ENCODE measurements around the gene UBASH3A.
A peak's percentile ranks its signal among the peaks of the same experiment; 100 is the strongest.
"Not testable (repeated sequence)": the region's sequence is repeated elsewhere in the genome, so short reads cannot be mapped to it uniquely, and the experiment has no call there.

Gene UBASH3A

DNA sequence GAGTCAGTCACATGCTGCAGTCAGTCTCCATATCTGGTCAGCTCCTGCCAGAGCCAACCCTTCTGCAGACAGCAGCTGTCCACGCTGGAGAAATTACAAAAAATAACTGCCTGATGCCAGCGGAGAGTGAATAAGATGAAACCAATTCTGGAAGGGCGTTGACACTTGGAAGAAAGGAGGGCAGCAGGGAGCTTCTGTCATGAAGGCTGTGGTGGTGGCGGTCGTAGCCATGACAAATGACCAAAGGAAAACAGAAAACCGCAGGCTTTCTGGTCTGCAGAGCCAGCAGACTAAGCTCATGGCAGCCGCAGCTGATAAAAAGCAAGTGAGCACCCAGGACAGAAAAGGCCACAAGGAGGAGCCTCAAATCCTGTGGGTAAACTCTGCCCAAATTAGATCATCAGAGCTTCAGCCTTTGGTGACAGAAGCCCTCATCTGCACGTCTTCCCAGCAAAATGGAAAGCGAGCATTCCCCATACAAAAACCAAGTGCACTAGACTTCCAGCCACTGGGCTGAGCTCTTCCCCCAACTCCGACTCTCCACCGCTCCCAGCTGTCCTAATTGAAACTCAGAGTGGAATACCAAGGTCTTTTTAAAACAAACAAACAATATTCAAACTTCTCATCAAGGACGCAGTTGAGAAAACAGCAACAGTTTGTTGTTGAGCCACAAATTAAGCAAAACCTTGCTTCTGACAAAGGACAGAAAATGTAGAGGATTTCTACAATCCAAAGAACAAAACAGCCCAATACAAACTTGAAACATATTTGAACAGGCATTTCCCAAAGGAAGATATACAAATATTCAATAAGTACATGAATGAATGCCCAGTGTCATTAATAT, 63.7 kb downstream of the UBASH3A start:
- H3K4me2 ChIP-seq (ENCODE audit: low read length) = no peak overlapping the region

DNA sequence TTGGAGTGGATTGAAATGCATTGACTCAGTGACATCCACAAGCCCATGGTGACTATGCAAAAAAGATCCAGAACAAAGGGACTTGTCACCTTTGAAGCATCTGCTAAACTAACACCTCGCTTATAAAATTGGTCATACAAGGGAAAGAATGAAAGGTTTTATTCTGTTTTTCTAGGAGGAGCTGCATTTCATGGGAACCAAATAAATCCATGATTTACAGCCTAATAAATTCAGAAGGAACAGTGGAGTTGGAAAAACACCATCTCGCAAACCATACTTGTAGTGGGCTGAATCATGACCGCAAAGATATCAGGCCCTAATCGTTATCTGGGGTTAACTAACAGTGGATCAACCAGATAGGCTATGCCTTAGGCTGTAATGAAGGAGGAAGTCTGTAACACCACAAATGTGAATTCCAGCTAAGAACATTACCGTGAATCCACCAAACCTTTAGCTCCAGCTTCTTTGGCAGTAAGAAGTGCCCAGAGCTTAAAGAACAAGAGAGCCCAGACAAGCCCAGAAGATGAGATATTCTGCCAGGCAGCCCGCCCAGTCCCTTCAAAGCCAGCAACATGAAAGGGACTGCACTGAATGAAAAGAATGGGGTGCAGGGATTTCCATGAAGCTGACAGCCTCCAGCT, 64.9 kb downstream of the UBASH3A start:
- H3K79me2 ChIP-seq (ENCODE audit: insufficient read depth, low read length) = no peaks in the 10 kb centered on the region
- no peaks in the 10 kb centered on the region for H3F3A ChIP-seq (ENCODE audit: insufficient read depth, low read length)
- no peaks in the 10 kb centered on the region for H3K9me2 ChIP-seq (ENCODE audit: low read depth, low read length)
- H4K20me1 ChIP-seq (ENCODE audit: insufficient read depth, low read length) = no peaks in the 10 kb centered on the region
- peaks cover 47% of the 10 kb centered on the region for H3K4me1 ChIP-seq (ENCODE audit: insufficient read depth, low read length, severe bottlenecking)
- H3K27ac ChIP-seq (ENCODE audit: low read depth, low read length, poor library complexity, severe bottlenecking) = no peak overlapping the region
- no peak overlapping the region for H3K4me3 ChIP-seq (ENCODE audit: low read depth, low read length, poor library complexity, severe bottlenecking)
- H3K4me2 ChIP-seq (ENCODE audit: low read length) = no peak overlapping the region
- TF ChIP-seq, protein P1, sequence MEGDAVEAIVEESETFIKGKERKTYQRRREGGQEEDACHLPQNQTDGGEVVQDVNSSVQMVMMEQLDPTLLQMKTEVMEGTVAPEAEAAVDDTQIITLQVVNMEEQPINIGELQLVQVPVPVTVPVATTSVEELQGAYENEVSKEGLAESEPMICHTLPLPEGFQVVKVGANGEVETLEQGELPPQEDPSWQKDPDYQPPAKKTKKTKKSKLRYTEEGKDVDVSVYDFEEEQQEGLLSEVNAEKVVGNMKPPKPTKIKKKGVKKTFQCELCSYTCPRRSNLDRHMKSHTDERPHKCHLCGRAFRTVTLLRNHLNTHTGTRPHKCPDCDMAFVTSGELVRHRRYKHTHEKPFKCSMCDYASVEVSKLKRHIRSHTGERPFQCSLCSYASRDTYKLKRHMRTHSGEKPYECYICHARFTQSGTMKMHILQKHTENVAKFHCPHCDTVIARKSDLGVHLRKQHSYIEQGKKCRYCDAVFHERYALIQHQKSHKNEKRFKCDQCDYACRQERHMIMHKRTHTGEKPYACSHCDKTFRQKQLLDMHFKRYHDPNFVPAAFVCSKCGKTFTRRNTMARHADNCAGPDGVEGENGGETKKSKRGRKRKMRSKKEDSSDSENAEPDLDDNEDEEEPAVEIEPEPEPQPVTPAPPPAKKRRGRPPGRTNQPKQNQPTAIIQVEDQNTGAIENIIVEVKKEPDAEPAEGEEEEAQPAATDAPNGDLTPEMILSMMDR (IDR thresholded peaks at IDR 0.05; ENCODE audit: low read length) = no peak
- no peak for TF ChIP-seq EZH2 (IDR thresholded peaks at IDR 0.05; ENCODE audit: borderline replicate concordance, low read length)
- no peaks in the 10 kb centered on the region for H3K27me3 ChIP-seq (ENCODE audit: insufficient read depth, low read length)
- no peaks in the 10 kb centered on the region for H3K36me3 ChIP-seq (ENCODE audit: insufficient read depth, low read length)
- no peaks in the 10 kb centered on the region for H3K9me3 ChIP-seq (ENCODE audit: low read length)
- no peak overlapping the region for H2AFZ ChIP-seq (ENCODE audit: low read length)
- no peak overlapping the region for H3K9ac ChIP-seq (ENCODE audit: low read length)

More for the DNA sequence above, 63.7 kb downstream of the UBASH3A start:
- no peaks in the 10 kb centered on the region for H3K27me3 ChIP-seq (ENCODE audit: insufficient read depth, low read length)
- H4K20me1 ChIP-seq (ENCODE audit: insufficient read depth, low read length) = no peaks in the 10 kb centered on the region
- H3K9me2 ChIP-seq (ENCODE audit: low read depth, low read length) = no peaks in the 10 kb centered on the region
- no peaks in the 10 kb centered on the region for H3K9me3 ChIP-seq (ENCODE audit: low read length)
- no peak overlapping the region for H3K4me3 ChIP-seq (ENCODE audit: low read depth, low read length, poor library complexity, severe bottlenecking)
- H3K36me3 ChIP-seq (ENCODE audit: insufficient read depth, low read length) = no peaks in the 10 kb centered on the region
- H2AFZ ChIP-seq (ENCODE audit: low read length) = no peak overlapping the region
- H3K9ac ChIP-seq (ENCODE audit: low read length) = no peak overlapping the region
- no peaks in the 10 kb centered on the region for H3F3A ChIP-seq (ENCODE audit: insufficient read depth, low read length)
- no peaks in the 10 kb centered on the region for H3K79me2 ChIP-seq (ENCODE audit: insufficient read depth, low read length)
- H3K27ac ChIP-seq (ENCODE audit: low read depth, low read length, poor library complexity, severe bottlenecking) = no peak overlapping the region
- H3K4me1 ChIP-seq (ENCODE audit: insufficient read depth, low read length, severe bottlenecking) = peaks cover 60% of the 10 kb centered on the region
- no peak for TF ChIP-seq EZH2 (IDR thresholded peaks at IDR 0.05; ENCODE audit: borderline replicate concordance, low read length)
- TF ChIP-seq, protein P1 (IDR thresholded peaks at IDR 0.05; ENCODE audit: low read length) = peak; percentile 49

DNA sequence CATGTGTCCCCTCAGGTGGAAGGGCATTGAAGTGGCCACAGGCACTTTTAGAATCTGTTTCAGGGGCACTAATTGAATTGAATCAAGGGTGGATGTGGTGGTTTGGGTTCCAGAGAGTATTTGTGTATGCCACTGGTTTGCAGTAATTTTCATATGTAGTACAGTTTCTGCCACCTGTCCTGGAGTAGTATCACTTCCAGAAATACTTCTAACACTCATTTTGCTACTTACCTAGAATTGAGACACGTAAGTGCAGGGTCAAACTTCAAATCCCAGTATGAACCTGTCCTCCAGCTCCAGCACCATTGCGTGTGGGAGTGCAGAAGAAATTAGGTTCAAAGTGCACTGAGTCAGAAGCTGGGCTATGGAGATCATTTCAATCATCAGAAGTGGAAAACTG, 65.6 kb downstream of the UBASH3A start:
- Histone ChIP-seq H3K9ac (ENCODE audit: low read length) (no peak overlapping the region), H3K27ac (ENCODE audit: low read depth, low read length, poor library complexity, severe bottlenecking) (no peak overlapping the region)

DNA sequence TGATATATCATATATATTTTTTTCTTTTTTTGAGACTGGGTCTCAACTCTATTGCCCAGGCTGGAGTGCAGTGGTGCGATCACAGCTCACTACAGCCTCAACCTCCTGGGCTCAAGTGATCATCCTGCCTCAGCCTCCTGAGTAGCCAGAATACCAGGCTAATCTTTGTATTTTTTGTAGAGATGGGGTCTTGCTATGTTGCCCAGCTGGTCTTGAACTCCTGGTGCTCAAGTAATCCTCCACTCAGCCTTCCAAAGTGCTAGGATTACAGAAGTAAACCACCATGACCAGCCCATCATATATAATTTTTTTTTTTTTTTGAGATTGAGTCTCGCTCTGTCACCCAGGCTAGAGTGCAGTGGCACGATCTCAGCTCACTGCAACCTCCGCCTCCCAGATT, 66.0 kb downstream of the UBASH3A start:
- not testable (repeated sequence) for H3K79me2 ChIP-seq (ENCODE audit: insufficient read depth, low read length); H3K4me2 ChIP-seq (ENCODE audit: low read length)

More for the DNA sequence above, 65.6 kb downstream of the UBASH3A start:
- H2AFZ ChIP-seq (ENCODE audit: low read length) = no peak overlapping the region
- H3K36me3 ChIP-seq (ENCODE audit: insufficient read depth, low read length) = no peaks in the 10 kb centered on the region
- TF ChIP-seq, protein P1 (IDR thresholded peaks at IDR 0.05; ENCODE audit: low read length) = no peak
- H3K4me3 ChIP-seq (ENCODE audit: low read depth, low read length, poor library complexity, severe bottlenecking) = no peak overlapping the region
- no peaks in the 10 kb centered on the region for H3K27me3 ChIP-seq (ENCODE audit: insufficient read depth, low read length)
- H3K4me2 ChIP-seq (ENCODE audit: low read length) = no peak overlapping the region
- H3K4me1 ChIP-seq (ENCODE audit: insufficient read depth, low read length, severe bottlenecking) = peaks cover 41% of the 10 kb centered on the region
- no peaks in the 10 kb centered on the region for H4K20me1 ChIP-seq (ENCODE audit: insufficient read depth, low read length)
- no peaks in the 10 kb centered on the region for H3K9me2 ChIP-seq (ENCODE audit: low read depth, low read length)
- no peaks in the 10 kb centered on the region for H3K79me2 ChIP-seq (ENCODE audit: insufficient read depth, low read length)
- H3F3A ChIP-seq (ENCODE audit: insufficient read depth, low read length) = no peaks in the 10 kb centered on the region
- H3K9me3 ChIP-seq (ENCODE audit: low read length) = no peaks in the 10 kb centered on the region

More for the DNA sequence above, 66.0 kb downstream of the UBASH3A start:
- H3K27ac ChIP-seq (ENCODE audit: low read depth, low read length, poor library complexity, severe bottlenecking); H3K36me3 ChIP-seq (ENCODE audit: insufficient read depth, low read length); H3K27me3 ChIP-seq (ENCODE audit: insufficient read depth, low read length); H3K9ac ChIP-seq (ENCODE audit: low read length); H3K4me3 ChIP-seq (ENCODE audit: low read depth, low read length, poor library complexity, severe bottlenecking); H3K9me3 ChIP-seq (ENCODE audit: low read length); H3F3A ChIP-seq (ENCODE audit: insufficient read depth, low read length); H3K9me2 ChIP-seq (ENCODE audit: low read depth, low read length); H2AFZ ChIP-seq (ENCODE audit: low read length); H4K20me1 ChIP-seq (ENCODE audit: insufficient read depth, low read length): not testable (repeated sequence)
- peaks cover 36% of the 10 kb centered on the region for H3K4me1 ChIP-seq (ENCODE audit: insufficient read depth, low read length, severe bottlenecking)
